SK-N-SH treated with all-trans-retinoic acid at 6 μM for 48 hours (cell line): ENCODE measurements around the gene AFAP1.

ENCODE experiments used
- ATAC-seq: fragments of 200-7000 bp; cut with Tn5 transposase; 3 replicates; pipeline ENCODE4 v1.9.1; 2020; ENCODE audit warnings: mild to moderate bottlenecking, moderate library complexity
- ARNTL ChIP-seq: fragments of 450-650 bp; formaldehyde crosslinking; IDR thresholded peaks from 2 replicates; pipeline ENCODE4 v1.5.0; 2020; ENCODE audit warnings: low read depth, mild to moderate bottlenecking, moderate library complexity, borderline replicate concordance
- BACH2 ChIP-seq: fragments of 250-450 bp; sonication (Bioruptor Pico); IDR thresholded peaks from 2 replicates; pipeline ENCODE4 v1.9.0; 2021; ENCODE audit warnings: mild to moderate bottlenecking, borderline replicate concordance
- CREB5 ChIP-seq: fragments of 250-450 bp; sonication (Bioruptor Pico); IDR thresholded peaks from 2 replicates; pipeline ENCODE4 v1.5.1; 2020; ENCODE audit warnings: low read depth, mild to moderate bottlenecking, moderate library complexity
- CSDC2 ChIP-seq: fragments of 250-450 bp; sonication (Bioruptor Pico); IDR thresholded peaks from 2 replicates; pipeline ENCODE4 v1.5.0; 2020; ENCODE audit warnings: mild to moderate bottlenecking, moderate library complexity
- CSRNP3 ChIP-seq: fragments of 250-450 bp; sonication (Bioruptor Pico); IDR thresholded peaks from 2 replicates; pipeline ENCODE4 v1.5.1; 2021; ENCODE audit warnings: mild to moderate bottlenecking, moderate library complexity
- ESRRG ChIP-seq: fragments of 250-450 bp; sonication (Bioruptor Pico); IDR thresholded peaks from 2 replicates; pipeline ENCODE4 v1.6.1; 2021; ENCODE audit warnings: mild to moderate bottlenecking
- GLIS3 ChIP-seq: fragments of 250-450 bp; sonication (Bioruptor Pico); IDR thresholded peaks from 2 replicates; pipeline ENCODE4 v1.5.0; 2020; ENCODE audit warnings: mild to moderate bottlenecking, moderate library complexity
- ISL1 ChIP-seq: fragments of 250-450 bp; sonication (Bioruptor Pico); IDR thresholded peaks from 2 replicates; pipeline ENCODE4 v2.1.2; 2022; ENCODE audit warnings: mild to moderate bottlenecking, moderate library complexity
- OSR1 ChIP-seq: fragments of 250-450 bp; sonication (Bioruptor Pico); IDR thresholded peaks from 2 replicates; pipeline ENCODE4 v1.8.0; 2022; ENCODE audit warnings: moderate library complexity, mild to moderate bottlenecking, inconsistent platforms
- POU6F1 ChIP-seq: fragments of 250-450 bp; sonication (Bioruptor Pico); IDR thresholded peaks from 2 replicates; pipeline ENCODE4 v1.8.0; 2021; ENCODE audit warnings: low read depth, mild to moderate bottlenecking, moderate library complexity, borderline replicate concordance
- PPARA ChIP-seq: fragments of 250-450 bp; sonication (Bioruptor Pico); IDR thresholded peaks from 2 replicates; pipeline ENCODE4 v1.5.0; 2020; ENCODE audit warnings: mild to moderate bottlenecking, borderline replicate concordance
- RARB ChIP-seq: fragments of 250-450 bp; sonication (Bioruptor Pico); IDR thresholded peaks from 2 replicates; pipeline ENCODE4 v1.8.0; 2021; ENCODE audit warnings: mild to moderate bottlenecking, moderate library complexity
- SNAI2 ChIP-seq: fragments of 250-450 bp; sonication (Bioruptor Pico); IDR thresholded peaks from 2 replicates; pipeline ENCODE4 v1.5.0; 2020; ENCODE audit warnings: mild to moderate bottlenecking, moderate library complexity
- TCF4 ChIP-seq: fragments of 250-450 bp; sonication (Bioruptor Pico); IDR thresholded peaks from 2 replicates; pipeline ENCODE4 v1.8.0; 2021; ENCODE audit warnings: mild to moderate bottlenecking, moderate library complexity, borderline replicate concordance
- TOX ChIP-seq: fragments of 250-450 bp; sonication (Bioruptor Pico); IDR thresholded peaks from 2 replicates; pipeline ENCODE4 v1.8.0; 2021; ENCODE audit warnings: mild to moderate bottlenecking, moderate library complexity, borderline replicate concordance
- ZC3H10 ChIP-seq: fragments of 250-450 bp; sonication (Bioruptor Pico); IDR thresholded peaks from 2 replicates; pipeline ENCODE4 v1.5.1; 2021; ENCODE audit warnings: mild to moderate bottlenecking, moderate library complexity
- ZFP3 ChIP-seq: fragments of 250-450 bp; sonication (Bioruptor Pico); IDR thresholded peaks from 2 replicates; pipeline ENCODE4 v1.5.0; 2020; ENCODE audit warnings: mild to moderate bottlenecking, moderate library complexity
- ZFP30 ChIP-seq: fragments of 450-650 bp; formaldehyde crosslinking; IDR thresholded peaks from 2 replicates; pipeline ENCODE4 v1.5.0; 2022; ENCODE audit warnings: mild to moderate bottlenecking, moderate library complexity
- ZNF565 ChIP-seq: fragments of 450-650 bp; formaldehyde crosslinking; conservative IDR thresholded peaks from 2 replicates; pipeline ENCODE4 v1.5.0; 2020; ENCODE audit warnings: low read depth, mild to moderate bottlenecking, moderate library complexity
- ZNF70 ChIP-seq: fragments of 450-650 bp; formaldehyde crosslinking; IDR thresholded peaks from 2 replicates; pipeline ENCODE4 v1.5.0; 2020; ENCODE audit warnings: mild to moderate bottlenecking, moderate library complexity
- ZNF8 ChIP-seq: fragments of 450-650 bp; formaldehyde crosslinking; IDR thresholded peaks from 2 replicates; pipeline ENCODE4 v1.5.0; 2020; ENCODE audit warnings: mild to moderate bottlenecking, moderate library complexity

The AFAP1 gene

GRCh38 chr4:7978907-7979651 lies 39.4 kb upstream of the AFAP1 start:
- no peak for TF ChIP-seq ZNF70 (CRISPR knock-in tag)
- TF ChIP-seq, all 23 proteins: peak for 0
- no peak for ATAC-seq

GRCh38 chr4:7978489-7978888 lies 38.8 kb upstream of the AFAP1 start:
- ATAC-seq: no peak; the same call in 2 of the 3 replicates
- no peak for TF ChIP-seq ZNF565
- no peak for TF ChIP-seq CREB5
- TF ChIP-seq ZC3H10: no peak
- no peak for TF ChIP-seq CSDC2
- no peak for TF ChIP-seq CSRNP3 (CRISPR knock-in tag)
- no peak for TF ChIP-seq GLIS3 (CRISPR knock-in tag)
- TF ChIP-seq TCF4: no peak
- TF ChIP-seq, all 23 proteins: peak for 0

- no peak for TF ChIP-seq ZFP3 (CRISPR knock-in tag)
- no peak for TF ChIP-seq TCF4
- TF ChIP-seq ZC3H10: no peak
- TF ChIP-seq CSRNP3 (CRISPR knock-in tag): no peak
- TF ChIP-seq PPARA (CRISPR knock-in tag): no peak
- no peak for TF ChIP-seq ZFP30 (CRISPR knock-in tag)
- TF ChIP-seq RARB: no peak
- TF ChIP-seq POU6F1 (CRISPR knock-in tag): no peak
- no peak for TF ChIP-seq ZNF8 (CRISPR knock-in tag)
- TF ChIP-seq ZNF565: no peak
- no peak for TF ChIP-seq OSR1 (CRISPR knock-in tag)
- no peak for TF ChIP-seq TOX (CRISPR knock-in tag)
- TF ChIP-seq ESRRG (CRISPR knock-in tag): no peak
- no peak for TF ChIP-seq SNAI2 (CRISPR knock-in tag)
- TF ChIP-seq ZNF70 (CRISPR knock-in tag): no peak
- TF ChIP-seq CREB5: no peak
- no peak for TF ChIP-seq ARNTL (CRISPR knock-in tag)
- no peak for TF ChIP-seq ISL1 (CRISPR knock-in tag)
- no peak for ATAC-seq
These were observed 37.0 kb upstream of the AFAP1 start for GRCh38 chr4:7976634-7977033.

- ATAC-seq: no peak
- TF ChIP-seq ZNF565 (no peak), ARNTL (CRISPR knock-in tag) (no peak), OSR1 (CRISPR knock-in tag) (no peak), BACH2 (CRISPR knock-in tag) (no peak), TCF4 (no peak), ZFP3 (CRISPR knock-in tag) (no peak), ZC3H10 (no peak), POU6F1 (CRISPR knock-in tag) (no peak), CSRNP3 (CRISPR knock-in tag) (no peak), ZFP30 (CRISPR knock-in tag) (no peak)
These were observed 36.4 kb upstream of the AFAP1 start for GRCh38 chr4:7976025-7976424.
